Brain microvascular endothelial cell (primary cell): ENCODE data around the gene NHLH2.

Experiments
- DNase-seq: peaks from one replicate; pipeline ENCODE4 v3.0.0-alpha.2; 2020
- H3K27ac ChIP-seq: fragments of 250-450 bp; sonication (Bioruptor Pico); 2 replicates; pipeline ENCODE4 v1.5.1; 2020; ENCODE audit warnings: mild to moderate bottlenecking, moderate library complexity
- H3K27me3 ChIP-seq: fragments of 250-450 bp; sonication (Bioruptor Pico); replicated peaks from 2 replicates; pipeline ENCODE4 v1.5.1; 2020; ENCODE audit warnings: mild to moderate bottlenecking
- H3K36me3 ChIP-seq: fragments of 250-450 bp; sonication (Bioruptor Pico); replicated peaks from 2 replicates; pipeline ENCODE4 v1.5.1; 2020; ENCODE audit warnings: mild to moderate bottlenecking
- H3K4me3 ChIP-seq: 2 replicates; pipeline ENCODE4 v1.5.1; 2011; ENCODE audit warnings: low read depth, mild to moderate bottlenecking, control low read depth, low read length, moderate library complexity
- CTCF ChIP-seq: IDR thresholded peaks from 2 replicates; pipeline ENCODE4 v1.5.1; 2011; ENCODE audit warnings: low read depth, mild to moderate bottlenecking, moderate library complexity, low read length, control low read depth, inconsistent platforms; ENCODE audit errors: missing control alignments
- in situ Hi-C: cut with HindIII; loops from 2 replicates; pipeline ENCODE4 v1.10.0; 2017; ENCODE audit warnings: low sequenced_read_pairs, low pct_ligation_motif_present

Gene NHLH2

DNA sequence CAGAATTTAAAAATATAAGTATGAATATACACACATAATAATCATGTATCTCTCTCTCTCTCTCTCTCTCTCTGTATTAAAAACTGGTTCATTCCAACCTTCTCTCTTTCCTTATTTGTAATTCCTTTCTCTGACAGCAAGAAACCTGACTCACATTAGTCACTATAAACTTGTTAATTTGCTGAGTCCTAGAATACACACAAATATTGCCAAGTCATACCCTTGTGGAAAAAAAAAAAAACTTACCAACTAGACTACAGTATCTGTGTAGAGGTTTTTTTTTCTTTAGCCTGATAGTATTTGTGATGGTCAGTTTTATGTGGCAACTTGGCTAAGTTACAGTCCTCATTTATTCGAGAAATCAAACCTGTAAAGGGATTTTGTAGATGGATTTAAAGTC lies 26.3 kb upstream of the NHLH2 start:
- H3K4me3 ChIP-seq = no peak overlapping the region
- no peaks in the 10 kb centered on the region for H3K27me3 ChIP-seq
- no peaks in the 10 kb centered on the region for H3K36me3 ChIP-seq
- DNase-seq = no peak
- TF ChIP-seq CTCF = no peak
- H3K27ac ChIP-seq = no peak overlapping the region
- in situ Hi-C loops = no loop called here

DNA sequence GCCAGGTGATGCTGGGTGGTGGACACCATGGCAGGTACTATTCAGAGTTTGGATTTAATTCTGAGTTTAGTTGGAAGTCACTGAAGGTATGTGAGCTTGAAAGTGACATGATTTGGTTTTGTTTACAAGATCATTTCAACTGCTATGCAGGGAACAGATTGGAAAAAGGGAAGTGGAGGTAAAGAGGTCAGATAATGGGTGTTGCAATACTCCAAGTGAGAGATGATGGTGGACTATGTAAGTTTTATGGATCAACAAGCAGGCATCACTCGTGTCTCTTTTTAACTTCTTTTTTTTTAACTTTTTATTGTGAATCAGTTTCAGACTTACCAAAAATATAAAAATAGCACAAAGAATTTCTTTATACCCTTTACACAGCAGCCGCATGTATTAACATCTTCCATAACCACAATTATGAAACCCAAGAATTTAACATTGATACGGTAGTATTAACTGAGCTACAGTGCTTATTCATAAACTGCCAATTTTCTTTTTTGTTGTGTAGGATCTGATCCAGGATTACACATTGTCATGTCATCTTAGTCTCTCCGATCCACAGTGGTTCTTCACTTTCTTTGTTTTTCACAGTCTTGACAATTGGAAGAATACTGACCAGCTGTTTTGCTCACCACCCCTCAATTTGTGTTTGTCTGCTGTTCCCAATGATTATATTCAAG lies 24.9 kb upstream of the NHLH2 start:
- in situ Hi-C loops = no loop called here
- TF ChIP-seq CTCF = no peak
- no peak overlapping the region for H3K4me3 ChIP-seq
- no peak for DNase-seq
- H3K27ac ChIP-seq = no peak overlapping the region
- no peaks in the 10 kb centered on the region for H3K36me3 ChIP-seq
- no peaks in the 10 kb centered on the region for H3K27me3 ChIP-seq

- no peak for TF ChIP-seq CTCF
- in situ Hi-C loops = no loop called here
- no peak overlapping the region for H3K4me3 ChIP-seq
- no peaks in the 10 kb centered on the region for H3K36me3 ChIP-seq
- H3K27ac ChIP-seq = no peak overlapping the region
- no peaks in the 10 kb centered on the region for H3K27me3 ChIP-seq
- DNase-seq = no peak
Observed at GRCh38 chr1:115862403-115862802, 21.5 kb upstream of the NHLH2 start.

DNA sequence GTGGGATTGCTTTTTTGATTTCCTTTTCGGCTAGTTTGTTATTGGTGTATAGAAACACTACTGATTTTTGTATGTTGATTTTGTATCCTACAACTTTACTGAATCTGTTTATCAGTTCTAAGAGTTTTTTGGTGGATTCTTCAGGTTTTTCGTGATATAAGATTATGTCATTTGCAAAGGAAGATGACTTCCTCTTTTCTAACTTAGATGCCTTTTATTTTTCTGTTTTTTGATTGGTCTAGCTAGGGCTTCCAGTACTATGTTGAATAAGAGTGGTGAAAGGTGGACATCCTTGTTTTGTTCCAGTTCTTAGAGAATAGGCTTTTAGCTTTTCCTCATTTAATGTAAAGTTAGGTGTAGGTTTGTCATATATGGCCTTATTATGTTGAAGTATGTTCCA lies 13.1 kb upstream of the NHLH2 start:
- no peak overlapping the region for H3K4me3 ChIP-seq
- no peaks in the 10 kb centered on the region for H3K27me3 ChIP-seq
- DNase-seq = no peak
- no peak for TF ChIP-seq CTCF
- in situ Hi-C loops = no loop called here
- H3K36me3 ChIP-seq = no peaks in the 10 kb centered on the region
- H3K27ac ChIP-seq = no peak overlapping the region

- Histone ChIP-seq H3K27me3 (no peaks in the 10 kb centered on the region), H3K27ac (no peak overlapping the region), H3K4me3 (no peak overlapping the region), H3K36me3 (no peaks in the 10 kb centered on the region)
- DNase-seq = no peak
- no peak for TF ChIP-seq CTCF
- in situ Hi-C loops = no loop called here
Observed at GRCh38 chr1:115850937-115851336, 10.0 kb upstream of the NHLH2 start.

- in situ Hi-C loops = no loop called here
- H3K36me3 ChIP-seq = no peaks in the 10 kb centered on the region
- TF ChIP-seq CTCF = no peak
- DNase-seq = no peak
- peaks cover 9% of the 10 kb centered on the region for H3K27me3 ChIP-seq
- H3K4me3 ChIP-seq = no peak overlapping the region
- no peak overlapping the region for H3K27ac ChIP-seq
Observed at GRCh38 chr1:115847787-115848186, 6.9 kb upstream of the NHLH2 start.
